GM21381 (cell line): ENCODE measurements around the gene EDA.

Source experiments
- ATAC-seq: cut with Tn5 transposase; IDR thresholded peaks from one replicate; pipeline ENCODE4 v1.9.1; 2021; ENCODE audit warnings: mild to moderate bottlenecking, moderate library complexity; ENCODE audit not compliant: unreplicated experiment

The EDA gene

GRCh38 chrX:70054391-70054790 is 438.5 kb downstream of the EDA start:
- no peak for ATAC-seq

GRCh38 chrX:70062076-70062475 is 446.2 kb downstream of the EDA start, which contains the start of gene OTUD6A:
Gene OTUD6A (plus strand): TSS chrX:70062457. CDS start chrX:70062525, 68 bp downstream.
- no peak for ATAC-seq

- no peak for ATAC-seq
Observed at GRCh38 chrX:70062961-70063550, 447.1 kb downstream of the EDA start.

GRCh38 chrX:70066646-70067045 is 450.7 kb downstream of the EDA start:
- no peak for ATAC-seq

- ATAC-seq, result no peak
Observed at GRCh38 chrX:70079297-70079696, 463.4 kb downstream of the EDA start.

- ATAC-seq, result no peak
Observed at GRCh38 chrX:70079870-70080269, 464.0 kb downstream of the EDA start.

- no peak for ATAC-seq
Observed at GRCh38 chrX:70082723-70083122, 466.8 kb downstream of the EDA start.

- no peak for ATAC-seq
Observed at GRCh38 chrX:70084592-70085240, 468.8 kb downstream of the EDA start.

- ATAC-seq, result no peak
Observed at GRCh38 chrX:70087857-70088630, 472.1 kb downstream of the EDA start.

- no peak for ATAC-seq
Observed at GRCh38 chrX:70088751-70089150, 472.8 kb downstream of the EDA start.
